Sigmoid colon (tissue), 3 donors: Measurements from ENCODE around the gene ATP9A.

Source experiments
- CTCF ChIP-seq, 4 experiments: fragments of 450-650 bp in 3 of 4; fragments of 200-600 bp in 1 of 4; IDR thresholded peaks; one replicate each; pipeline ENCODE4 v1.5.1; 2016 to 2019; ENCODE audit warnings: antibody characterized with exemption in 4 of 4, mild to moderate bottlenecking in 3 of 4, moderate library complexity in 2 of 4
- POLR2A ChIP-seq, 2 donors: fragments of 450-650 bp; IDR thresholded peaks; one replicate each; pipeline ENCODE4 v1.6.1; 2016; ENCODE audit warnings: antibody characterized with exemption in 2 of 2, mild to moderate bottlenecking in 2 of 2, moderate library complexity in 2 of 2

- TF ChIP-seq CTCF (IDR thresholded peaks at IDR 0.05) = no peak
- TF ChIP-seq POLR2A (IDR thresholded peaks at IDR 0.05) = no peak
Measured at GRCh38 chr20:51579137-51579536, 189.1 kb downstream of the ATP9A start.
